HFF-Myc (cell line): Measurements from ENCODE around the gene TMEM200A.

Experiments
- DNase-seq: peaks from one replicate; pipeline ENCODE4 v3.0.0-alpha.2; 2011; ENCODE audit warnings: low read depth; ENCODE audit errors: extremely low read depth
- H3K4me3 ChIP-seq: replicated peaks from 2 replicates; pipeline ENCODE4 v1.5.1; 2011; ENCODE audit warnings: low read depth, mild to moderate bottlenecking, control low read depth, low read length
- CTCF ChIP-seq: IDR thresholded peaks from 2 replicates; pipeline ENCODE4 v1.5.1; 2012; ENCODE audit warnings: mild to moderate bottlenecking, low read depth, low read length, control low read depth; ENCODE audit errors: missing control alignments

The TMEM200A gene

GRCh38 chr6:130373992-130374391 is 8.2 kb downstream of the TMEM200A start:
- TF ChIP-seq CTCF = no peak

GRCh38 chr6:130376936-130377335 is 11.1 kb downstream of the TMEM200A start:
- no peak overlapping the region for H3K4me3 ChIP-seq
- no peak for DNase-seq
- no peak for TF ChIP-seq CTCF

More at GRCh38 chr6:130373992-130374391, 8.2 kb downstream of the TMEM200A start:
- no peak for DNase-seq
- no peak overlapping the region for H3K4me3 ChIP-seq

GRCh38 chr6:130377371-130377770 is 11.6 kb downstream of the TMEM200A start:
- H3K4me3 ChIP-seq = no peak overlapping the region
- TF ChIP-seq CTCF = no peak
- no peak for DNase-seq

GRCh38 chr6:130377915-130378314 is 12.1 kb downstream of the TMEM200A start:
- no peak overlapping the region for H3K4me3 ChIP-seq
- no peak for TF ChIP-seq CTCF
- no peak for DNase-seq

- no peak for TF ChIP-seq CTCF
- DNase-seq = no peak
- no peak overlapping the region for H3K4me3 ChIP-seq
Observed at GRCh38 chr6:130379223-130379622, 13.4 kb downstream of the TMEM200A start.

GRCh38 chr6:130381012-130381411 is 15.2 kb downstream of the TMEM200A start:
- no peak for DNase-seq
- no peak for TF ChIP-seq CTCF
- H3K4me3 ChIP-seq = no peak overlapping the region
